GM12801 (cell line): ENCODE measurements around the gene EFNA1.

Source experiments
- TF ChIP-seq, protein P1 (sequence below): IDR thresholded peaks from one replicate; pipeline ENCODE4 v1.5.1; 2011; ENCODE audit warnings: control low read depth; ENCODE audit not compliant: insufficient read length; ENCODE audit errors: extremely low read depth

Gene EFNA1

GRCh38 chr1:155128755-155129473 is 1.2 kb downstream of the EFNA1 start:
- TF ChIP-seq, protein P1, sequence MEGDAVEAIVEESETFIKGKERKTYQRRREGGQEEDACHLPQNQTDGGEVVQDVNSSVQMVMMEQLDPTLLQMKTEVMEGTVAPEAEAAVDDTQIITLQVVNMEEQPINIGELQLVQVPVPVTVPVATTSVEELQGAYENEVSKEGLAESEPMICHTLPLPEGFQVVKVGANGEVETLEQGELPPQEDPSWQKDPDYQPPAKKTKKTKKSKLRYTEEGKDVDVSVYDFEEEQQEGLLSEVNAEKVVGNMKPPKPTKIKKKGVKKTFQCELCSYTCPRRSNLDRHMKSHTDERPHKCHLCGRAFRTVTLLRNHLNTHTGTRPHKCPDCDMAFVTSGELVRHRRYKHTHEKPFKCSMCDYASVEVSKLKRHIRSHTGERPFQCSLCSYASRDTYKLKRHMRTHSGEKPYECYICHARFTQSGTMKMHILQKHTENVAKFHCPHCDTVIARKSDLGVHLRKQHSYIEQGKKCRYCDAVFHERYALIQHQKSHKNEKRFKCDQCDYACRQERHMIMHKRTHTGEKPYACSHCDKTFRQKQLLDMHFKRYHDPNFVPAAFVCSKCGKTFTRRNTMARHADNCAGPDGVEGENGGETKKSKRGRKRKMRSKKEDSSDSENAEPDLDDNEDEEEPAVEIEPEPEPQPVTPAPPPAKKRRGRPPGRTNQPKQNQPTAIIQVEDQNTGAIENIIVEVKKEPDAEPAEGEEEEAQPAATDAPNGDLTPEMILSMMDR, result no peak

DNA sequence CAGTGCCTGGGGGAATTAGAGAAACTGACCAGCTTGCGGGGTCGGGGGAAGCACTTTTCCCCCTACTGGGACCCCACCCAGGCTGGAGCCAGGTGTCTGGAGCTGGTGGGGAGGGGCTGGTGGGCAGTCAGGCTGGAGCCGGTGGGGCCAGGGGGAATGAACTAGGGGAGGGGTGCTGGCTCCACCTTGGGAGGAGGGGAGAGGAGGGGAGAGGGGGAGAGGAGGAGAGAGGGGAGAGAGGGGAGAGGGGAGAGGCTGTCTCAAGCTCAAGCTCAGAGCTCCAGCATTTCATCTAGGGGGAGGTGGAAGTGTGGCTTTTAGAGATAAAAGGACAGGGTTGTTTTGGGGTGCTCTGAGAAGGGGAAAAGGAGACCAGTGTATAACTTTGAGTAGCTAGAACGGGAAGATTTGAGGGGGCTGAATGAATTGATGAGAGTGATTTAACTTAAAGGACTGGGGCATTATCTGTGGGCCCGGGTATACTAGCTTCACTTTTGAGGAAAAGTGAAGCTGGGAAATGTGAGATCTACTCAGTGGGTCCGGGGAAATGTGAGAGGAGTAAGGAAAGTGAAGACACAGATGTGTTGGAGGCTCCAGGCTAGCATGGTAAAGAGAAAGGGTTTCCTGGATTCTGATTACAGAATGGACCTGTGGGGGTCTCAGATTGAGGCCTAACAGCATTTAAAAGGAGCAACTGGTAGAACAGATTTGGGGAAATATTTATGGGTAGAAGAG is 2.8 kb downstream of the EFNA1 start:
- TF ChIP-seq, protein P1, result no peak

DNA sequence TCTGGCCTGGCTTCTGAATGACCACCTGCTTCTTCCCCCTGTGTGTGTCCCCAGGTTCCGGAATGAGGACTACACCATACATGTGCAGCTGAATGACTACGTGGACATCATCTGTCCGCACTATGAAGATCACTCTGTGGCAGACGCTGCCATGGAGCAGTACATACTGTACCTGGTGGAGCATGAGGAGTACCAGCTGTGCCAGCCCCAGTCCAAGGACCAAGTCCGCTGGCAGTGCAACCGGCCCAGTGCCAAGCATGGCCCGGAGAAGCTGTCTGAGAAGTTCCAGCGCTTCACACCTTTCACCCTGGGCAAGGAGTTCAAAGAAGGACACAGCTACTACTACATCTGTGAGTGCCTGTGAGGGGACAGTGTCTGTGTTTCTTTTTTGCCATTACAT is 3.6 kb downstream of the EFNA1 start:
- TF ChIP-seq, protein P1, result no peak

DNA sequence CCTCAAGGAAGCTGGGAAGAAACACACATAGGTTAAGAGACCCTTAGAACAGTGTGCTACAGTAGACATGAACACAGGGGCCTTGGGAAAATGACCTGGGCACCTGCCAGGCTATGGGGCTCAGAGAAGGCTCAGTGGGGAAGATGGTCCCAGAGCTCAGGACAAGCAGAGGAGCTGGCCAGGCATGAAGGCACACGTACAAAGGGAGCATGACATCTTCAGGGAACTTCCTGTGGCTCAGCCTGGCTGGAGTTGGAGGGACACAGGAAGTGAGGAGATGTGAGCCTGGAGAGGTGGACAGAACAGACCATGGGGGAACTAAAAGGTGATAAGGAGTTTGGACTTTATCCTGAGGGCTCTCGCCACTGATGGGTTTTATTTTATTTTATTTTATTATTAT is 4.2 kb downstream of the EFNA1 start:
- TF ChIP-seq, protein P1, result no peak

DNA sequence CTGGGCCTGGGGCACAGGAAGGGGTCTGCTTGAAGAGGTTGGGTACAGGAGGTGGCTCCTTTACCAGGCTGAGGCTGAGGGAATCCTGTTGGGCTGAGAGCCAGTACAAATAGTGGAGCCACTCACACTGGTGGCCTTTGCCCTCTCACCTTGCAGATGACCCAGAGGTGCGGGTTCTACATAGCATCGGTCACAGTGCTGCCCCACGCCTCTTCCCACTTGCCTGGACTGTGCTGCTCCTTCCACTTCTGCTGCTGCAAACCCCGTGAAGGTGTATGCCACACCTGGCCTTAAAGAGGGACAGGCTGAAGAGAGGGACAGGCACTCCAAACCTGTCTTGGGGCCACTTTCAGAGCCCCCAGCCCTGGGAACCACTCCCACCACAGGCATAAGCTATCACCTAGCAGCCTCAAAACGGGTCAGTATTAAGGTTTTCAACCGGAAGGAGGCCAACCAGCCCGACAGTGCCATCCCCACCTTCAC is 6.2 kb downstream of the EFNA1 start:
- TF ChIP-seq, protein P1, result no peak

GRCh38 chr1:155134322-155134721 is 6.6 kb downstream of the EFNA1 start:
- TF ChIP-seq, protein P1, result no peak

DNA sequence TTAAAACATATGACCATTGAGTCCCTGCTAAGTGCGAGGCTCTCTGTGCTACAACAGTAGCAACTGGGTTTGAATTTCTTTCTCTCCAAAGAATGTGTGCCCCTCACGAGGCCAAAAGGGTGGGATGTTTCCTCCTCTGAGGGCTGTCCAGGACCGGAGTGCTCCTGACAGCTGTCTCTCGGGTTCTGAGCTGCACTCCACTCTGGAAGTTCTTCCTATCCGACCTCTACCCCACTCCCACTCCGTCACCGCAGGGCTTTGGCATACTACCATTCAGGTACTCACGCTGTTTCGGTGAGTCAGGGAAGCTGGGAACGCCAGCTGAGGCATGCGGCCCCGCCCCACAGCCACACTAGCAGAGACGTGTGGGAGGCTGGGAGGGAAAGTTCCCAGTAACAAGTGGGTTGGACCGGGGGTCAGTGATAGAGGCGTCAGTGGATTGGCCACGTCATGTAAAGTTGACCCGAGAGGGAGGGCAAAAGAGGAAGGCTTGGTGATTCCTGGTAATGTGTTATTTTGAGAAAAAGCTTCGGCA is 7.3 kb downstream of the EFNA1 start:
- TF ChIP-seq, protein P1, result no peak
